WI38 (cell line): ENCODE results near the gene CCL7.

Experiments used
- H3K4me3 ChIP-seq: 2 replicates; pipeline ENCODE4 v1.5.1; 2011; ENCODE audit warnings: low read depth, mild to moderate bottlenecking, control low read depth, low read length
- CTCF ChIP-seq: IDR thresholded peaks from 2 replicates; pipeline ENCODE4 v1.5.1; 2012; ENCODE audit warnings: low read depth, mild to moderate bottlenecking, control low read depth, low read length

The CCL7 gene

GRCh38 chr17:34287875-34288274, 17.9 kb downstream of the CCL7 start:
- no peak for TF ChIP-seq CTCF

GRCh38 chr17:34290586-34290985, 20.6 kb downstream of the CCL7 start:
- no peak for TF ChIP-seq CTCF
- no peak overlapping the region for H3K4me3 ChIP-seq

More at GRCh38 chr17:34287875-34288274, 17.9 kb downstream of the CCL7 start:
- H3K4me3 ChIP-seq, result no peak overlapping the region

GRCh38 chr17:34291721-34292348, 21.8 kb downstream of the CCL7 start:
- no peak overlapping the region for H3K4me3 ChIP-seq
- TF ChIP-seq CTCF, result no peak

- no peak for TF ChIP-seq CTCF
- no peak overlapping the region for H3K4me3 ChIP-seq
Observed at GRCh38 chr17:34299027-34299426, 29.0 kb downstream of the CCL7 start.

GRCh38 chr17:34299956-34300577, 30.0 kb downstream of the CCL7 start:
- no peak overlapping the region for H3K4me3 ChIP-seq
- no peak for TF ChIP-seq CTCF

- no peak for TF ChIP-seq CTCF
- no peak overlapping the region for H3K4me3 ChIP-seq
Observed at GRCh38 chr17:34300652-34301370, 30.8 kb downstream of the CCL7 start.

GRCh38 chr17:34301986-34302385, 32.0 kb downstream of the CCL7 start:
- no peak overlapping the region for H3K4me3 ChIP-seq
- no peak for TF ChIP-seq CTCF
